Ramos (cell line): ENCODE data around the gene ALK.

Source experiments
- in situ Hi-C: fragments of 300-500 bp; cut with MboI; formaldehyde crosslinking; loops from one replicate; pipeline ENCODE4 v1.14.3; 2022; ENCODE audit warnings: low sequenced_read_pairs; ENCODE audit not compliant: unreplicated experiment

ALK gene

GRCh38 chr2:29687121-29687520, 234.3 kb downstream of the ALK start:
- in situ Hi-C loops = no loop called here

GRCh38 chr2:29676886-29677453, 244.4 kb downstream of the ALK start:
- in situ Hi-C loops = no loop called here

GRCh38 chr2:29664578-29664977, 256.8 kb downstream of the ALK start:
- in situ Hi-C loops = no loop called here

GRCh38 chr2:29663268-29663667, 258.1 kb downstream of the ALK start:
- in situ Hi-C loops = no loop called here

GRCh38 chr2:29662861-29663260, 258.5 kb downstream of the ALK start:
- in situ Hi-C loops = no loop called here

- in situ Hi-C loops = no loop called here
Measured at GRCh38 chr2:29660201-29660600, 261.2 kb downstream of the ALK start.

GRCh38 chr2:29659178-29659577, 262.2 kb downstream of the ALK start:
- in situ Hi-C loops = no loop called here

GRCh38 chr2:29657674-29658073, 263.7 kb downstream of the ALK start:
- in situ Hi-C loops = no loop called here

GRCh38 chr2:29655391-29656086, 265.8 kb downstream of the ALK start:
- in situ Hi-C loops = no loop called here

GRCh38 chr2:29650631-29651097, 270.7 kb downstream of the ALK start:
- in situ Hi-C loops = no loop called here

- in situ Hi-C loops = no loop called here
Measured at GRCh38 chr2:29644949-29645348, 276.4 kb downstream of the ALK start.

- in situ Hi-C loops = no loop called here
Measured at GRCh38 chr2:29643196-29643595, 278.2 kb downstream of the ALK start.

GRCh38 chr2:29640360-29640759, 281.0 kb downstream of the ALK start:
- in situ Hi-C loops = no loop called here

- in situ Hi-C loops = no loop called here
Measured at GRCh38 chr2:29638641-29639040, 282.7 kb downstream of the ALK start.

- in situ Hi-C loops = no loop called here
Measured at GRCh38 chr2:29634916-29635315, 286.5 kb downstream of the ALK start.

GRCh38 chr2:29632018-29632417, 289.4 kb downstream of the ALK start:
- in situ Hi-C loops = no loop called here

- in situ Hi-C loops = no loop called here
Measured at GRCh38 chr2:29629495-29629894, 291.9 kb downstream of the ALK start.

- in situ Hi-C loops = no loop called here
Measured at GRCh38 chr2:29628862-29629261, 292.5 kb downstream of the ALK start.

GRCh38 chr2:29628108-29628745, 293.2 kb downstream of the ALK start:
- in situ Hi-C loops = no loop called here

GRCh38 chr2:29627279-29627711, 294.1 kb downstream of the ALK start:
- in situ Hi-C loops = no loop called here

- in situ Hi-C loops = no loop called here
Measured at GRCh38 chr2:29620890-29621289, 300.5 kb downstream of the ALK start.

- in situ Hi-C loops = no loop called here
Measured at GRCh38 chr2:29619689-29620088, 301.7 kb downstream of the ALK start.
